Mesenchymal stem cell (in vitro differentiated cells and primary cell): ENCODE measurements around the gene STOML1. TPM values are rescaled to one million over a fixed set of nuclear protein-coding genes. Genes with fewer than 3 reads are reported as not detected.

Experiments
- DNase-seq: peaks from one replicate; pipeline ENCODE4 v3.0.0-alpha.2; 2013
- H2AFZ ChIP-seq: one replicate; pipeline ENCODE4 v1.6.1; 2013; ENCODE audit warnings: low read depth, mild to moderate bottlenecking, control low read depth, inconsistent platforms, low read length, moderate library complexity
- H2AK5ac ChIP-seq: 2 replicates; pipeline ENCODE4 v1.6.1; 2013; ENCODE audit warnings: low read length, moderate library complexity, mild to moderate bottlenecking, inconsistent platforms; ENCODE audit not compliant: severe bottlenecking
- H2BK120ac ChIP-seq: one replicate; pipeline ENCODE4 v1.6.1; 2013; ENCODE audit warnings: low read depth, mild to moderate bottlenecking, inconsistent platforms, low read length, moderate library complexity
- H2BK12ac ChIP-seq, 2 experiments: one replicate each; pipeline ENCODE4 v1.6.1; 2013; ENCODE audit warnings: inconsistent platforms in 2 of 2, low read length in 2 of 2, mild to moderate bottlenecking in 2 of 2, moderate library complexity in 2 of 2, control low read depth in 1 of 2
- H2BK15ac ChIP-seq: one replicate; pipeline ENCODE4 v1.6.1; 2013; ENCODE audit warnings: mild to moderate bottlenecking, low read depth, inconsistent platforms; ENCODE audit not compliant: poor library complexity, severe bottlenecking
- H2BK5ac ChIP-seq: 2 replicates; pipeline ENCODE4 v1.6.1; 2013; ENCODE audit warnings: low read depth, mild to moderate bottlenecking, low read length, control low read depth, inconsistent platforms; ENCODE audit not compliant: poor library complexity, severe bottlenecking
- H3K14ac ChIP-seq, 2 experiments: one replicate each; pipeline ENCODE4 v1.6.1; 2013; ENCODE audit warnings: inconsistent platforms in 2 of 2, low read length in 2 of 2, control low read depth in 1 of 2, mild to moderate bottlenecking in 1 of 2, moderate library complexity in 1 of 2
- H3K18ac ChIP-seq, 2 experiments: one replicate each; pipeline ENCODE4 v1.6.1; 2013; ENCODE audit warnings: inconsistent platforms in 2 of 2, low read length in 2 of 2, control low read depth in 1 of 2, low read depth in 1 of 2, mild to moderate bottlenecking in 1 of 2
- H3K23ac ChIP-seq, 2 experiments: one replicate each; pipeline ENCODE4 v1.6.1; 2013; ENCODE audit warnings: inconsistent platforms in 2 of 2, low read length in 2 of 2, mild to moderate bottlenecking in 2 of 2, moderate library complexity in 2 of 2, control low read depth in 1 of 2
- H3K27ac ChIP-seq: 2 replicates; pipeline ENCODE4 v1.5.1; 2013; ENCODE audit warnings: mild to moderate bottlenecking, moderate library complexity, low read length, control low read depth, inconsistent platforms; ENCODE audit not compliant: poor library complexity, severe bottlenecking
- H3K27me3 ChIP-seq, 2 experiments: 2 replicates each; pipeline versions ENCODE4 v1.6.1 to v1.7.0; 2013; ENCODE audit warnings: low read length in 2 of 2, mild to moderate bottlenecking in 2 of 2, moderate library complexity in 2 of 2, control low read depth in 1 of 2, inconsistent platforms in 1 of 2; ENCODE audit not compliant: control insufficient read depth in 1 of 2, insufficient read depth in 1 of 2
- H3K36me3 ChIP-seq, 2 experiments: 2 replicates each; pipeline versions ENCODE4 v1.6.1 to v1.7.0; 2013; ENCODE audit warnings: low read length in 2 of 2, control low read depth in 1 of 2, inconsistent platforms in 1 of 2, low read depth in 1 of 2, mild to moderate bottlenecking in 1 of 2; ENCODE audit not compliant: insufficient read depth in 2 of 2, control insufficient read depth in 1 of 2
- H3K4ac ChIP-seq, 2 experiments: one replicate each; pipeline ENCODE4 v1.6.1; 2013; ENCODE audit warnings: inconsistent platforms in 2 of 2, low read length in 2 of 2, mild to moderate bottlenecking in 2 of 2, moderate library complexity in 2 of 2, control low read depth in 1 of 2, low read depth in 1 of 2
- H3K4me1 ChIP-seq: 2 replicates; pipeline ENCODE4 v1.6.1; 2013; ENCODE audit warnings: low read depth, low read length, control low read depth; ENCODE audit not compliant: control insufficient read depth, insufficient read depth
- H3K4me2 ChIP-seq: 2 replicates; pipeline ENCODE4 v1.6.1; 2013; ENCODE audit warnings: low read length, mild to moderate bottlenecking, inconsistent platforms; ENCODE audit not compliant: poor library complexity, severe bottlenecking
- H3K4me3 ChIP-seq, 2 experiments: 2 replicates each; pipeline versions ENCODE4 v1.5.1 to v1.7.0; 2013; ENCODE audit warnings: low read length in 2 of 2, mild to moderate bottlenecking in 2 of 2, control low read depth in 1 of 2, low read depth in 1 of 2; ENCODE audit not compliant: insufficient read depth in 1 of 2
- H3K79me1 ChIP-seq: replicated peaks from 2 replicates; pipeline ENCODE4 v1.6.1; 2013; ENCODE audit warnings: mild to moderate bottlenecking, control low read depth, low read length, inconsistent platforms; ENCODE audit not compliant: poor library complexity, severe bottlenecking
- H3K9ac ChIP-seq: 2 replicates; pipeline ENCODE4 v1.7.0; 2013; ENCODE audit warnings: mild to moderate bottlenecking, low read length, moderate library complexity
- H3K9me3 ChIP-seq: 2 replicates; pipeline ENCODE4 v1.7.0; 2013; ENCODE audit warnings: mild to moderate bottlenecking, low read length; ENCODE audit not compliant: control insufficient read depth
- H4K8ac ChIP-seq: one replicate; pipeline ENCODE4 v1.6.1; 2013; ENCODE audit warnings: inconsistent platforms, mild to moderate bottlenecking, low read length, moderate library complexity
- H4K91ac ChIP-seq: one replicate; pipeline ENCODE4 v1.6.1; 2013; ENCODE audit warnings: mild to moderate bottlenecking, low read length, inconsistent platforms
- whole genome bisulfite sequencing: methylation state at CpG from one replicate; pipeline ENCODE4 v1.1.7; 2013; ENCODE audit warnings: mixed read lengths; 5-methylcytosine and 5-hydroxymethylcytosine counted together
- polyA plus RNA-seq, 2 experiments: library from polyadenylated mRNA; stranded (reverse); fragments of 200-250 nt; gene quantifications; one replicate each; pipeline ENCODE4 v1.2.3, GENCODE V29; 2013

The STOML1 gene, protein sequence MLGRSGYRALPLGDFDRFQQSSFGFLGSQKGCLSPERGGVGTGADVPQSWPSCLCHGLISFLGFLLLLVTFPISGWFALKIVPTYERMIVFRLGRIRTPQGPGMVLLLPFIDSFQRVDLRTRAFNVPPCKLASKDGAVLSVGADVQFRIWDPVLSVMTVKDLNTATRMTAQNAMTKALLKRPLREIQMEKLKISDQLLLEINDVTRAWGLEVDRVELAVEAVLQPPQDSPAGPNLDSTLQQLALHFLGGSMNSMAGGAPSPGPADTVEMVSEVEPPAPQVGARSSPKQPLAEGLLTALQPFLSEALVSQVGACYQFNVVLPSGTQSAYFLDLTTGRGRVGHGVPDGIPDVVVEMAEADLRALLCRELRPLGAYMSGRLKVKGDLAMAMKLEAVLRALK
- polyA plus RNA-seq (2013, experiment 1 of 2), result 7.8 TPM
- 8.5 TPM for polyA plus RNA-seq (2013, experiment 2 of 2)

DNA sequence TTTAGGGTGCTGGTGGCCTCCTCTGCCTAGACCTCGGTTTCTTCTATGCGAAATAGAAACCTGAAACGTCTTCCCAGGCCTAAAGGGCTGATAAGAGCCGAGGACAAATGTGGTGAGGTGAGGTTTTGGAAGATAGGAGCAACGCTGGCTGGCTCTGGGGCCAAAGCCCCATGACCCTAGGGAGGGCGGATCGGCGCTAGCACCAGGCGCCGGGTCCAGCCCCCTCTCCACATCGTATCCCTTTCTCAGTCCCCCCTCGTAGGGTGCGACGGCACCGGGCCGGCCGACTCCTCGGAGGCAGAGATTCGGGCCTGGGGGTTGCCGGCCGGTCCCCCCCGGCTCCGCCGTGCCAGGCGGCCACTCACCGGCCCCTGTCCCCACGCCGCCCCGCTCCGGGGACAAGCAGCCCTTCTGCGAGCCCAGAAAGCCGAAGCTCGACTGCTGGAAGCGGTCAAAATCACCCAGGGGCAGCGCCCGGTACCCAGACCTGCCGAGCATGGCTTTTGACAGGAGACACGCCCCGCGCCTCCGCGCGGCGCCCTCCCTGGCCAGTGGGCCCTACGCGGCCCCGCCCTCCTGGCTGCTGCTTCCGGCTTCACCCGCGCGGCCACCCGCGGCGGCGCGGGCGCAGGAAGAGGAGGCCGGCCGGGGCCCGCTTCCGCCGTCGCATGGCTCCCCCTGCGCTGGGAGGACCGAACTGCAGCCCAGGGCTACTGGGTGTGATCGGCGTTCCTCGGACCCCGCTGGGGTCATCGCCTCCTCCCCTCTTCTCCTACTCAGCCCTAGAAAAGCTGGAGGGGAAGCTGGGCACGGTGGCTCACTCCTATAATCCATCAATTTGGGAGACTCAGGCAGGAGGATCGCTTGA lies at the start of gene STOML1:
Gene STOML1, minus strand, starts transcription at position 570 of the 868 bp plus-strand sequence. Its CDS starts 72 bp downstream, at position 498.
- H2BK120ac ChIP-seq, result peak within 1 kb of the TSS; percentile 56
- H2BK15ac ChIP-seq, result peak within 1 kb of the TSS; percentile 97
- peak within 1 kb of the TSS; percentile 53 for H3K27ac ChIP-seq
- no peaks in the 10 kb centered on the region for H3K27me3 ChIP-seq
- H3K4me3 ChIP-seq, result peak within 1 kb of the TSS; percentile 73 to 84
- H3K9ac ChIP-seq, result peak within 1 kb of the TSS; percentile 86
- peak within 1 kb of the TSS; percentile 85 for H4K8ac ChIP-seq
- H3K79me1 ChIP-seq, result peaks cover 17% of the 10 kb centered on the region
- H3K9me3 ChIP-seq, result no peaks in the 10 kb centered on the region
- peak within 1 kb of the TSS; percentile 11 to 51 for H2BK12ac ChIP-seq
- peaks cover 11 to 21% of the 10 kb centered on the region in 2 experiments for H3K36me3 ChIP-seq
- peak within 1 kb of the TSS; percentile 55 to 65 for H3K18ac ChIP-seq
- peak within 1 kb of the TSS; percentile 91 for H3K4me2 ChIP-seq
- H4K91ac ChIP-seq, result peak within 1 kb of the TSS; percentile 60
- peak within 1 kb of the TSS in 1 of 2 experiments; percentile 79 for H3K4ac ChIP-seq
- peak within 1 kb of the TSS in 1 of 2 experiments; percentile 23 for H3K23ac ChIP-seq
- peak within 1 kb of the TSS; percentile 63 for H2BK5ac ChIP-seq
- H3K4me1 ChIP-seq, result peaks cover 46% of the 10 kb centered on the region
- H2AK5ac ChIP-seq, result peak within 1 kb of the TSS; percentile 80
- no peak within 1 kb of the TSS for H2AFZ ChIP-seq
- WGBS, result under 1% methylated on average over 68 of the region's 72 CpGs
- peak; percentile 92 for DNase-seq
- H3K14ac ChIP-seq, result peak within 1 kb of the TSS in 1 of 2 experiments; percentile 41

DNA sequence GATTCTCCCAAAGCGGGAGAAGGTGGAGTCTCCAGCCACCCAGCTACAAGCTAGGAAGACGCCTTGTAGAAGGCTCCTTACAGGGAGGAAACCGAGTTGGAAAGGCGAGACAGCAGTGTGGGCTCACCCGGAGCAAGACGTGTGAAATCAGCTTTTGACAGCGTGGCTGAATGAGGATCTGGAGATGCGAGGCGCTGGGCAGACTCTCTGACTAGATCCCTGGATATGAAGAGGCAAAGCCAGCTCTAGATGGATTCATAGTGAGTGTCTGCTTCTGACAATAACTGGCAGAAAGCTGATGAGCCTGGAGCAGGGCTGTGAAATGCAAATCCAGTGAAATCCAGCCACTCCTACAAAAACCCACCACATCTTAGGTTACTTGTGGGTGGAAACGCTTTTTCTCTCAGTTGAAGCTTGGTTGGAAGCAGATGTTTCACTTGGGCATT lies 49.2 kb upstream of the STOML1 start:
- Histone ChIP-seq H2AK5ac (peak overlapping the region; percentile 98), H2BK12ac (no peak overlapping the region), H3K27me3 (no peaks in the 10 kb centered on the region), H3K36me3 (peaks cover 42 to 67% of the 10 kb centered on the region in 2 experiments), H3K9ac (peak overlapping the region; percentile 66), H2BK5ac (no peak overlapping the region), H3K4me3 (peak overlapping the region in 1 of 2 experiments; percentile 39), H2BK120ac (no peak overlapping the region), H3K4ac (no peak overlapping the region), H3K79me1 (peaks cover 16% of the 10 kb centered on the region), H3K4me1 (peaks cover 40% of the 10 kb centered on the region), H2BK15ac (peak overlapping the region; percentile 70), H2AFZ (no peak overlapping the region), H4K91ac (no peak overlapping the region), H3K18ac (peak overlapping the region in 1 of 2 experiments; percentile 26), H3K9me3 (no peaks in the 10 kb centered on the region), H3K27ac (peak overlapping the region; percentile 91), H3K14ac (no peak overlapping the region), H4K8ac (no peak overlapping the region), H3K4me2 (no peak overlapping the region), H3K23ac (no peak overlapping the region)
- no peak for DNase-seq
- WGBS, result 97% methylated on average over 9 of the region's 10 CpGs

DNA sequence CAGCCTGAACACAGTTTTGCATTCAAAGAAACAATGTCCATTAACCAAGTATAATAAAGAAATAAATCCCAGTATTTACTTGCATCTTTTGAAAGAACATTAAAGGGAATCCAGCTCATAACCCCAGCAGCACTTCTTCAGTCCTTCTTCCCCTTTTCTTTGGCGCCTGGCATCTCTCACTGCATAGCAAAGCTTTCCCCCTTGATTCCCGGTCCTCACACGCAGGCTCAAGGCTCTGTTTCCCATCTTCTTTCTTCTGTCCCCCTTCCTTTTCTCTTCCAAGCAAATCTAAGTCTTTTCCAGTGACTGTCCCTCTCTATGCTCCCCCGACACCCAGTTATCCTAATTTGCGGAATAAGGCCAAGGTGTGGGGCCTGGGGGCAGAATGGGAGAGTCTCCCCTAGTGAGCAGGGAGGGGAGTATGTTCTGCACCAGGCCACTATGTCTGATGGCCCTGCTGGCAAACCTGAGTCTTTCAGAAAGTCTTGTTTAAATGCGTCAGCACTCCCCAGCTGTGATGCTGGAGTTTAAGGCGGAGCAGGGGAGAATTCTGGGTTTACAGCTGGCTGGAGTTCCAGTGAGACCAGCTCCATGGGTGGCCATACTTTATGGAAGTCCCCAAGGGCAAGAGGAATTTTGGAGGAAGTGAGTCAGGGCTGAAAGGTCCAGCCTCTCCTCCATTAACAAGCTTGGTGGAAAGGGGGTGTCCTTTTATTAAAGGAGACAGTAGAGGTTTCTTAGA lies 48.2 kb upstream of the STOML1 start:
- H3K27ac ChIP-seq, result peak overlapping the region; percentile 91
- peaks cover 39% of the 10 kb centered on the region for H3K4me1 ChIP-seq
- no peak overlapping the region for H2AFZ ChIP-seq
- no peak overlapping the region for H2AK5ac ChIP-seq
- H3K4me2 ChIP-seq, result no peak overlapping the region
- DNase-seq, result peak; percentile 93
- 73% methylated on average over 7 of the region's 7 CpGs for WGBS
- no peaks in the 10 kb centered on the region for H3K9me3 ChIP-seq
- no peak overlapping the region for H4K91ac ChIP-seq
- H3K4ac ChIP-seq, result no peak overlapping the region
- no peak overlapping the region for H3K14ac ChIP-seq
- H3K18ac ChIP-seq, result peak overlapping the region in 1 of 2 experiments; percentile 64
- peaks cover 24% of the 10 kb centered on the region for H3K79me1 ChIP-seq
- peak overlapping the region in 1 of 2 experiments; percentile 39 for H3K4me3 ChIP-seq
- H2BK5ac ChIP-seq, result no peak overlapping the region
- H3K27me3 ChIP-seq, result no peaks in the 10 kb centered on the region
- no peak overlapping the region for H2BK120ac ChIP-seq
- peak overlapping the region; percentile 66 for H3K9ac ChIP-seq
- no peak overlapping the region for H2BK15ac ChIP-seq
- H4K8ac ChIP-seq, result no peak overlapping the region
- H3K36me3 ChIP-seq, result peaks cover 53 to 71% of the 10 kb centered on the region in 2 experiments
- no peak overlapping the region for H2BK12ac ChIP-seq
- no peak overlapping the region for H3K23ac ChIP-seq
